ENCODE results near the gene TSPAN18. TPM values are rescaled to one million over a fixed set of nuclear protein-coding genes. Genes with fewer than 3 reads are reported as not detected.

The TSPAN18 gene
- polyA plus RNA-seq, 6 donors from 2014 or later = 0.27 to 1.6 (median 1.1) TPM; not detected in 1

- Mint-ChIP-seq H3K4me1 (peaks cover 10 to 37% (median 34%) of the 10 kb centered on the region in 3 donors), H3K27me3 (peaks cover 0 to 25% (median 3%) of the 10 kb centered on the region in 3 donors)
- DNase-seq = no peak
Measured at GRCh38 chr11:44913502-44913901, 186.7 kb downstream of the TSPAN18 start.

GRCh38 chr11:44914105-44914504 lies 187.3 kb downstream of the TSPAN18 start:
- no peaks in the 10 kb centered on the region for H3K9me3 Mint-ChIP-seq
- H3K4me1 Mint-ChIP-seq = peaks cover 10 to 37% (median 34%) of the 10 kb centered on the region in 3 donors
- DNase-seq = no peak
- no peak for ATAC-seq (ENCODE audit: low read depth in 2 of 2)
- peaks cover 0 to 23% (median 3%) of the 10 kb centered on the region in 3 donors for H3K27me3 Mint-ChIP-seq
- no peak overlapping the region for H3K27ac Mint-ChIP-seq
- H3K4me3 Mint-ChIP-seq = no peak overlapping the region
- H3K36me3 Mint-ChIP-seq = no peaks in the 10 kb centered on the region

More at GRCh38 chr11:44913502-44913901, 186.7 kb downstream of the TSPAN18 start:
- H3K4me3 Mint-ChIP-seq = no peak overlapping the region
- H3K36me3 Mint-ChIP-seq = no peaks in the 10 kb centered on the region
- H3K9me3 Mint-ChIP-seq = no peaks in the 10 kb centered on the region
- ATAC-seq (ENCODE audit: low read depth in 2 of 2) = no peak
- no peak overlapping the region for H3K27ac Mint-ChIP-seq

- ATAC-seq (ENCODE audit: low read depth in 2 of 2) (no peak), DNase-seq (no peak)
- Mint-ChIP-seq H3K36me3 (no peaks in the 10 kb centered on the region), H3K27me3 (peaks cover 0 to 23% (median 3%) of the 10 kb centered on the region in 3 donors), H3K4me1 (peaks cover 10 to 37% (median 34%) of the 10 kb centered on the region in 3 donors), H3K9me3 (no peaks in the 10 kb centered on the region), H3K4me3 (peak overlapping the region in 3 of 8 donors; percentile 56 to 84 (median 71)), H3K27ac (peak overlapping the region in 1 of 6 donors; percentile 83)
Measured at GRCh38 chr11:44915004-44915403, 188.2 kb downstream of the TSPAN18 start.

GRCh38 chr11:44915621-44916020 lies 188.9 kb downstream of the TSPAN18 start:
- Mint-ChIP-seq H3K36me3 (no peaks in the 10 kb centered on the region), H3K27ac (peak overlapping the region in 3 of 6 donors; percentile 83 to 94 (median 89)), H3K27me3 (peaks cover 0 to 25% (median 3%) of the 10 kb centered on the region in 3 donors), H3K4me1 (peaks cover 10 to 36% (median 33%) of the 10 kb centered on the region in 3 donors), H3K9me3 (no peaks in the 10 kb centered on the region), H3K4me3 (peak overlapping the region in 6 of 8 donors; percentile 47 to 84 (median 60))
- peak; percentile 75 to 78 for ATAC-seq (ENCODE audit: low read depth in 2 of 2)
- DNase-seq = peak; percentile 54

GRCh38 chr11:44916331-44916730 lies 189.6 kb downstream of the TSPAN18 start:
- DNase-seq = no peak

GRCh38 chr11:44916801-44917385 lies 190.1 kb downstream of the TSPAN18 start:
- H3K27ac Mint-ChIP-seq = peak overlapping the region in 3 of 6 donors; percentile 67 to 88 (median 79)
- ATAC-seq (ENCODE audit: low read depth in 2 of 2) = peak; percentile 9 to 17
- H3K4me1 Mint-ChIP-seq = peaks cover 10 to 27% (median 22%) of the 10 kb centered on the region in 3 donors

More at GRCh38 chr11:44916331-44916730, 189.6 kb downstream of the TSPAN18 start:
- peaks cover 10 to 29% (median 26%) of the 10 kb centered on the region in 3 donors for H3K4me1 Mint-ChIP-seq
- H3K36me3 Mint-ChIP-seq = no peaks in the 10 kb centered on the region
- no peak overlapping the region for H3K4me3 Mint-ChIP-seq
- peak overlapping the region in 1 of 6 donors; percentile 24 for H3K27ac Mint-ChIP-seq
- no peaks in the 10 kb centered on the region for H3K9me3 Mint-ChIP-seq
- peaks cover 0 to 20% (median 3%) of the 10 kb centered on the region in 3 donors for H3K27me3 Mint-ChIP-seq
- no peak for ATAC-seq (ENCODE audit: low read depth in 2 of 2)

GRCh38 chr11:44917741-44918140 lies 191.0 kb downstream of the TSPAN18 start:
- H3K9me3 Mint-ChIP-seq = no peaks in the 10 kb centered on the region
- no peak overlapping the region for H3K4me3 Mint-ChIP-seq
- peaks cover 0 to 10% (median 0%) of the 10 kb centered on the region in 3 donors for H3K27me3 Mint-ChIP-seq
- ATAC-seq (ENCODE audit: low read depth in 2 of 2) = no peak
- no peaks in the 10 kb centered on the region for H3K36me3 Mint-ChIP-seq
- no peak overlapping the region for H3K27ac Mint-ChIP-seq
- no peak for DNase-seq
- H3K4me1 Mint-ChIP-seq = peaks cover 10 to 27% (median 16%) of the 10 kb centered on the region in 3 donors

More at GRCh38 chr11:44916801-44917385, 190.1 kb downstream of the TSPAN18 start:
- no peak for DNase-seq
- no peak overlapping the region for H3K4me3 Mint-ChIP-seq
- no peaks in the 10 kb centered on the region for H3K9me3 Mint-ChIP-seq
- H3K27me3 Mint-ChIP-seq = peaks cover 0 to 17% (median 3%) of the 10 kb centered on the region in 3 donors
- no peaks in the 10 kb centered on the region for H3K36me3 Mint-ChIP-seq

- H3K4me3 Mint-ChIP-seq = no peak overlapping the region
- peaks cover 0 to 8% (median 0%) of the 10 kb centered on the region in 3 donors for H3K27me3 Mint-ChIP-seq
- no peaks in the 10 kb centered on the region for H3K9me3 Mint-ChIP-seq
- DNase-seq = no peak
- peaks cover 7 to 19% (median 8%) of the 10 kb centered on the region in 3 donors for H3K4me1 Mint-ChIP-seq
- ATAC-seq (ENCODE audit: low read depth in 2 of 2) = no peak
- H3K27ac Mint-ChIP-seq = peak overlapping the region in 3 of 6 donors; percentile 44 to 48 (median 47)
- no peaks in the 10 kb centered on the region for H3K36me3 Mint-ChIP-seq
Measured at GRCh38 chr11:44920451-44920850, 193.7 kb downstream of the TSPAN18 start.

- H3K36me3 Mint-ChIP-seq = no peaks in the 10 kb centered on the region
- ATAC-seq (ENCODE audit: low read depth in 2 of 2) = no peak
- DNase-seq = no peak
- H3K27ac Mint-ChIP-seq = no peak overlapping the region
- H3K4me3 Mint-ChIP-seq = no peak overlapping the region
- H3K4me1 Mint-ChIP-seq = peaks cover 4 to 8% (median 7%) of the 10 kb centered on the region in 3 donors
- H3K27me3 Mint-ChIP-seq = peaks cover 0 to 5% (median 0%) of the 10 kb centered on the region in 3 donors
- H3K9me3 Mint-ChIP-seq = no peaks in the 10 kb centered on the region
Measured at GRCh38 chr11:44923115-44923514, 196.4 kb downstream of the TSPAN18 start.

GRCh38 chr11:44923806-44924205 lies 197.0 kb downstream of the TSPAN18 start:
- H3K4me1 Mint-ChIP-seq = peaks cover 4 to 8% (median 7%) of the 10 kb centered on the region in 3 donors
- H3K9me3 Mint-ChIP-seq = no peaks in the 10 kb centered on the region
- no peaks in the 10 kb centered on the region for H3K36me3 Mint-ChIP-seq
- peaks cover 0 to 5% (median 0%) of the 10 kb centered on the region in 3 donors for H3K27me3 Mint-ChIP-seq
- H3K27ac Mint-ChIP-seq = peak overlapping the region in 1 of 6 donors; percentile 84
- no peak for DNase-seq
- ATAC-seq (ENCODE audit: low read depth in 2 of 2) = no peak
- no peak overlapping the region for H3K4me3 Mint-ChIP-seq

- ATAC-seq (ENCODE audit: low read depth in 2 of 2) = no peak
- Mint-ChIP-seq H3K36me3 (peaks cover 0 to 10% of the 10 kb centered on the region in 2 donors), H3K4me3 (no peak overlapping the region), H3K27me3 (no peaks in the 10 kb centered on the region), H3K27ac (no peak overlapping the region), H3K9me3 (no peaks in the 10 kb centered on the region), H3K4me1 (peaks cover 4 to 8% (median 7%) of the 10 kb centered on the region in 3 donors)
- no peak for DNase-seq
Measured at GRCh38 chr11:44926036-44926435, 199.3 kb downstream of the TSPAN18 start.

GRCh38 chr11:44927174-44927661 lies 200.5 kb downstream of the TSPAN18 start:
- Mint-ChIP-seq H3K27ac (no peak overlapping the region), H3K36me3 (peaks cover 0 to 10% of the 10 kb centered on the region in 2 donors), H3K9me3 (no peaks in the 10 kb centered on the region), H3K4me1 (peaks cover 4 to 8% (median 7%) of the 10 kb centered on the region in 3 donors), H3K4me3 (no peak overlapping the region), H3K27me3 (no peaks in the 10 kb centered on the region)
- DNase-seq (peak; percentile 39), ATAC-seq (ENCODE audit: low read depth in 2 of 2) (peak; percentile 42 to 73)

- H3K4me1 Mint-ChIP-seq = peaks cover 4 to 8% (median 7%) of the 10 kb centered on the region in 3 donors
- H3K36me3 Mint-ChIP-seq = peaks cover 0 to 10% of the 10 kb centered on the region in 2 donors
- H3K27me3 Mint-ChIP-seq = no peaks in the 10 kb centered on the region
- no peak overlapping the region for H3K27ac Mint-ChIP-seq
- DNase-seq (no peak), ATAC-seq (ENCODE audit: low read depth in 2 of 2) (no peak)
- no peaks in the 10 kb centered on the region for H3K9me3 Mint-ChIP-seq
- no peak overlapping the region for H3K4me3 Mint-ChIP-seq
Measured at GRCh38 chr11:44928144-44928543, 201.4 kb downstream of the TSPAN18 start.

- peaks cover 4 to 8% (median 7%) of the 10 kb centered on the region in 3 donors for H3K4me1 Mint-ChIP-seq
- no peaks in the 10 kb centered on the region for H3K9me3 Mint-ChIP-seq
- peak overlapping the region in 2 of 6 donors; percentile 11 to 74 for H3K27ac Mint-ChIP-seq
- ATAC-seq (ENCODE audit: low read depth in 2 of 2) = no peak
- H3K36me3 Mint-ChIP-seq = peaks cover 0 to 11% of the 10 kb centered on the region in 2 donors
- no peak overlapping the region for H3K4me3 Mint-ChIP-seq
- DNase-seq = no peak
- H3K27me3 Mint-ChIP-seq = no peaks in the 10 kb centered on the region
Measured at GRCh38 chr11:44928816-44929215, 202.1 kb downstream of the TSPAN18 start.

All from naive B cell (primary cell).